Large intestine (tissue), 3 donors: ENCODE results near the gene PTPDC1. TPM values are rescaled to one million over a fixed set of nuclear protein-coding genes. Genes with fewer than 3 reads are reported as not detected.

Experiments used
- DNase-seq, 2 donors: peaks; one replicate each; pipeline versions ENCODE4 v3.0.0 to v3.0.0-alpha.2; 2013
- H3K27ac ChIP-seq: one replicate; pipeline ENCODE4 v1.5.1; 2013; ENCODE audit warnings: low read length
- H3K27me3 ChIP-seq: 2 replicates; pipeline ENCODE4 v1.6.1; 2013; ENCODE audit warnings: low read length; ENCODE audit not compliant: control insufficient read depth, insufficient read depth
- H3K36me3 ChIP-seq: 2 replicates; pipeline ENCODE4 v1.6.1; 2013; ENCODE audit warnings: low read length; ENCODE audit not compliant: control insufficient read depth, insufficient read depth
- H3K4me1 ChIP-seq: one replicate; pipeline ENCODE4 v1.6.1; 2013; ENCODE audit warnings: low read length; ENCODE audit not compliant: control insufficient read depth, insufficient read depth
- H3K4me3 ChIP-seq: one replicate; pipeline ENCODE4 v1.5.1; 2013; ENCODE audit warnings: low read length
- H3K9me3 ChIP-seq: one replicate; pipeline ENCODE4 v1.6.1; 2013; ENCODE audit warnings: mild to moderate bottlenecking, low read depth, low read length, moderate library complexity; ENCODE audit not compliant: control insufficient read depth
- WGBS: methylation state at CpG from one replicate; pipeline ENCODE4 v1.1.5; 2013; ENCODE audit warnings: low lambda C conversion rate; ENCODE audit not compliant: insufficient coverage; 5-methylcytosine and 5-hydroxymethylcytosine counted together
- polyA plus RNA-seq: library from polyadenylated mRNA; unstranded; fragments of 120-200 nt; gene quantifications from one replicate; pipeline ENCODE4 v1.2.1, GENCODE V29; 2013

The PTPDC1 gene
- polyA plus RNA-seq, 1 donor: 7.4 TPM

- no peak for DNase-seq
- Histone ChIP-seq H3K27me3 (no peaks in the 10 kb centered on the region), H3K36me3 (peaks cover 2% of the 10 kb centered on the region), H3K9me3 (no peaks in the 10 kb centered on the region), H3K4me1 (no peaks in the 10 kb centered on the region), H3K27ac (no peak overlapping the region), H3K4me3 (no peak overlapping the region)
- 100% methylated on average over 1 of the region's 2 CpGs for WGBS
These were observed 16.0 kb upstream of the PTPDC1 start for GRCh38 chr9:94068257-94068656.

GRCh38 chr9:94076557-94076956 lies 7.7 kb upstream of the PTPDC1 start:
- Histone ChIP-seq H3K27me3 (no peaks in the 10 kb centered on the region), H3K36me3 (no peaks in the 10 kb centered on the region), H3K4me3 (no peak overlapping the region), H3K27ac (no peak overlapping the region), H3K4me1 (no peaks in the 10 kb centered on the region), H3K9me3 (no peaks in the 10 kb centered on the region)
- DNase-seq: no peak
- no CpG with 5 or more reads among the region's 1 CpG for WGBS

- H3K36me3 ChIP-seq: no peaks in the 10 kb centered on the region
- H3K4me1 ChIP-seq: no peaks in the 10 kb centered on the region
- H3K4me3 ChIP-seq: no peak overlapping the region
- H3K27me3 ChIP-seq: no peaks in the 10 kb centered on the region
- no peak for DNase-seq
- WGBS: 100% methylated on average over 1 of the region's 2 CpGs
- no peak overlapping the region for H3K27ac ChIP-seq
- H3K9me3 ChIP-seq: no peaks in the 10 kb centered on the region
These were observed 6.2 kb upstream of the PTPDC1 start for GRCh38 chr9:94078086-94078485.

GRCh38 chr9:94079236-94079635 lies 5.0 kb upstream of the PTPDC1 start:
- Histone ChIP-seq H3K4me3 (no peak overlapping the region), H3K27ac (no peak overlapping the region), H3K27me3 (no peaks in the 10 kb centered on the region), H3K4me1 (no peaks in the 10 kb centered on the region), H3K9me3 (no peaks in the 10 kb centered on the region), H3K36me3 (no peaks in the 10 kb centered on the region)
- no CpG with 5 or more reads among the region's 2 CpGs for WGBS
- DNase-seq: no peak

- no peak overlapping the region for H3K27ac ChIP-seq
- no peaks in the 10 kb centered on the region for H3K9me3 ChIP-seq
- no peaks in the 10 kb centered on the region for H3K4me1 ChIP-seq
- H3K27me3 ChIP-seq: no peaks in the 10 kb centered on the region
- WGBS: no CpG with 5 or more reads among the region's 2 CpGs
- peaks cover 1% of the 10 kb centered on the region for H3K36me3 ChIP-seq
- H3K4me3 ChIP-seq: no peak overlapping the region
- no peak for DNase-seq
These were observed 4.0 kb upstream of the PTPDC1 start for GRCh38 chr9:94080249-94080648.

- Histone ChIP-seq H3K4me3 (no peak overlapping the region), H3K9me3 (no peaks in the 10 kb centered on the region), H3K4me1 (no peaks in the 10 kb centered on the region), H3K27ac (no peak overlapping the region), H3K27me3 (no peaks in the 10 kb centered on the region), H3K36me3 (peaks cover 2% of the 10 kb centered on the region)
- DNase-seq: no peak
- WGBS: 100% methylated on average over 1 of the region's 4 CpGs
These were observed 2.8 kb upstream of the PTPDC1 start for GRCh38 chr9:94081435-94081834.

- Histone ChIP-seq H3K4me1 (no peaks in the 10 kb centered on the region), H3K27ac (no peak overlapping the region)
- 100% methylated on average over 1 of the region's 8 CpGs for WGBS
These were observed 2.3 kb upstream of the PTPDC1 start for GRCh38 chr9:94081864-94082463.

GRCh38 chr9:94082553-94082952 lies 1.7 kb upstream of the PTPDC1 start:
- DNase-seq: no peak
- H3K4me1 ChIP-seq: no peaks in the 10 kb centered on the region
- no peaks in the 10 kb centered on the region for H3K27me3 ChIP-seq
- no peak overlapping the region for H3K27ac ChIP-seq
- WGBS: no CpG with 5 or more reads among the region's 3 CpGs
- H3K4me3 ChIP-seq: no peak overlapping the region
- H3K9me3 ChIP-seq: no peaks in the 10 kb centered on the region
- peaks cover 2% of the 10 kb centered on the region for H3K36me3 ChIP-seq

More at GRCh38 chr9:94081864-94082463, 2.3 kb upstream of the PTPDC1 start:
- H3K4me3 ChIP-seq: no peak overlapping the region
- no peak for DNase-seq
- no peaks in the 10 kb centered on the region for H3K27me3 ChIP-seq
- no peaks in the 10 kb centered on the region for H3K9me3 ChIP-seq
- peaks cover 2% of the 10 kb centered on the region for H3K36me3 ChIP-seq

- WGBS: no CpG with 5 or more reads among the region's 1 CpG
- no peaks in the 10 kb centered on the region for H3K27me3 ChIP-seq
- no peak overlapping the region for H3K4me3 ChIP-seq
- H3K4me1 ChIP-seq: no peaks in the 10 kb centered on the region
- no peaks in the 10 kb centered on the region for H3K9me3 ChIP-seq
- DNase-seq: no peak
- H3K36me3 ChIP-seq: peaks cover 2% of the 10 kb centered on the region
- no peak overlapping the region for H3K27ac ChIP-seq
These were observed 1.3 kb upstream of the PTPDC1 start for GRCh38 chr9:94082956-94083355.

- Histone ChIP-seq H3K36me3 (peaks cover 2% of the 10 kb centered on the region), H3K4me1 (no peaks in the 10 kb centered on the region), H3K4me3 (no peak overlapping the region), H3K27me3 (no peaks in the 10 kb centered on the region), H3K27ac (no peak overlapping the region), H3K9me3 (no peaks in the 10 kb centered on the region)
- 71% methylated on average over 2 of the region's 6 CpGs for WGBS
- DNase-seq: no peak
These were observed 880 bp upstream of the PTPDC1 start for GRCh38 chr9:94083384-94083783.

- no peak for DNase-seq
- no CpG with 5 or more reads among the region's 6 CpGs for WGBS
- Histone ChIP-seq H3K4me1 (no peaks in the 10 kb centered on the region), H3K36me3 (peaks cover 2% of the 10 kb centered on the region), H3K27ac (no peak overlapping the region), H3K9me3 (no peaks in the 10 kb centered on the region), H3K4me3 (no peak overlapping the region), H3K27me3 (no peaks in the 10 kb centered on the region)
These were observed 887 bp downstream of the PTPDC1 start for GRCh38 chr9:94085062-94085639.
